SK-N-SH (cell line): ENCODE results near the gene GTPBP3.

Experiments
- EP300 ChIP-seq, 2 experiments: IDR thresholded peaks; 2 replicates each; pipeline versions ENCODE4 v1.4.0 to v1.6.1; 2012; ENCODE audit warnings: borderline replicate concordance in 1 of 2, low read depth in 1 of 2, low read length in 1 of 2
- FOXM1 ChIP-seq: IDR thresholded peaks from 2 replicates; pipeline ENCODE4 v1.4.0; 2012; ENCODE audit warnings: low read depth, mild to moderate bottlenecking
- RFX5 ChIP-seq: IDR thresholded peaks from 2 replicates; pipeline ENCODE4 v1.6.1; 2012; ENCODE audit warnings: mild to moderate bottlenecking, improper control_type of control experiment, low read length
- TF ChIP-seq, protein P1 (sequence below): fragments of 200-600 bp; sonication (generic); IDR thresholded peaks from 2 replicates; pipeline ENCODE4 v1.6.1; 2017; ENCODE audit warnings: antibody characterized with exemption, mild to moderate bottlenecking, moderate library complexity
- TF ChIP-seq, protein P2 (sequence below): fragments of 150-350 bp; IDR thresholded peaks from 2 replicates; pipeline ENCODE4 v1.6.1; 2017; ENCODE audit warnings: antibody characterized with exemption, low read length, low read depth, borderline replicate concordance
- TF ChIP-seq, protein P3 (sequence below): fragments of 150-350 bp; IDR thresholded peaks from 2 replicates; pipeline ENCODE4 v1.6.1; 2016; ENCODE audit warnings: mild to moderate bottlenecking, low read depth, low read length
- TF ChIP-seq, protein P4 (sequence below): IDR thresholded peaks from 2 replicates; pipeline ENCODE4 v1.6.1; 2012; ENCODE audit warnings: mild to moderate bottlenecking, low read depth, low read length, moderate library complexity

DNA sequence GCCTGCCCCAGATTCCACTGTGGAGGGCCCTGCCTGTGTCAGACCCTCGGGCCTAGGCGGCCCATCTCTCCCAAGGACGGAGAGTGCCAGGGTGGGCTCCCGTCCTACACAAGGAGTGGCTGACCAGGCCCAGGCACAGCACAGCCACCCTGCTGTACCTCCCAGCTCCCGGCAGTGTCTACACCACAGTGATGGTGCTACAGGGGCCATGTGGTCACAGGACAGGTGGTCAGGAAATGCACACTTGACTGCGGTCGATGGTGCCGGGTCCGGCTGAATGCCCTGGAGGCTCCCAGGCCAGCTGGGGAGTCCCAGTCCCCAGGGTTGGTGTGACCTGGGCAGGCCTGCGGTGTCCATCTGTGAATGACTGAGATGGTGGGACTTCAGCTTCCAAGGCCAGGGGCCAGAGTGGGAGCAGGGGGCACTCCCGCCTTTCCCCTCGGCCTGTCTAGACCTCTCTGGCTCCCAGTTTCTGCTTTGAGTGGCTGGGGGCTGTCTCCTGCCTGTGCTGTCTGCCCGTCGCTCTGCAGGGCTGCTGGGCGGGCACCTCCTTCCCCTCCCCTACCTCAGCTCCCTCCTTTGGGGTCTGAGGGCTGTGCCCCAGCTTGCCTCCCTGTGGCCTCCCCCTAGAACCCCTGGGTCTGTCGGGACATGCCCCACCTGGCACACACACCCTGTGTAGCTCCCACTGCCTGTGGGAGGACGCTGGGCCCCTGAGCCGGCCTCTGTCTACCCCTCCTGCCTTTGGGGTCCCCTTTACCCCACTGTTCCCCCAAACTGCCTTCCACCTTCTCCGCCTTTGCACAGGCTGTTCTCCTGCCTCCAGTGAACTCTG, 15.5 kb upstream of the GTPBP3 start:
- no peak for TF ChIP-seq RFX5
- no peak for TF ChIP-seq FOXM1
- TF ChIP-seq, protein P1, sequence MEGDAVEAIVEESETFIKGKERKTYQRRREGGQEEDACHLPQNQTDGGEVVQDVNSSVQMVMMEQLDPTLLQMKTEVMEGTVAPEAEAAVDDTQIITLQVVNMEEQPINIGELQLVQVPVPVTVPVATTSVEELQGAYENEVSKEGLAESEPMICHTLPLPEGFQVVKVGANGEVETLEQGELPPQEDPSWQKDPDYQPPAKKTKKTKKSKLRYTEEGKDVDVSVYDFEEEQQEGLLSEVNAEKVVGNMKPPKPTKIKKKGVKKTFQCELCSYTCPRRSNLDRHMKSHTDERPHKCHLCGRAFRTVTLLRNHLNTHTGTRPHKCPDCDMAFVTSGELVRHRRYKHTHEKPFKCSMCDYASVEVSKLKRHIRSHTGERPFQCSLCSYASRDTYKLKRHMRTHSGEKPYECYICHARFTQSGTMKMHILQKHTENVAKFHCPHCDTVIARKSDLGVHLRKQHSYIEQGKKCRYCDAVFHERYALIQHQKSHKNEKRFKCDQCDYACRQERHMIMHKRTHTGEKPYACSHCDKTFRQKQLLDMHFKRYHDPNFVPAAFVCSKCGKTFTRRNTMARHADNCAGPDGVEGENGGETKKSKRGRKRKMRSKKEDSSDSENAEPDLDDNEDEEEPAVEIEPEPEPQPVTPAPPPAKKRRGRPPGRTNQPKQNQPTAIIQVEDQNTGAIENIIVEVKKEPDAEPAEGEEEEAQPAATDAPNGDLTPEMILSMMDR, result no peak
- TF ChIP-seq, protein P2, sequence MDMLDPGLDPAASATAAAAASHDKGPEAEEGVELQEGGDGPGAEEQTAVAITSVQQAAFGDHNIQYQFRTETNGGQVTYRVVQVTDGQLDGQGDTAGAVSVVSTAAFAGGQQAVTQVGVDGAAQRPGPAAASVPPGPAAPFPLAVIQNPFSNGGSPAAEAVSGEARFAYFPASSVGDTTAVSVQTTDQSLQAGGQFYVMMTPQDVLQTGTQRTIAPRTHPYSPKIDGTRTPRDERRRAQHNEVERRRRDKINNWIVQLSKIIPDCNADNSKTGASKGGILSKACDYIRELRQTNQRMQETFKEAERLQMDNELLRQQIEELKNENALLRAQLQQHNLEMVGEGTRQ, result no peak
- no peak for TF ChIP-seq EP300 (IDR thresholded peaks at IDR 0.05; ENCODE audit: borderline replicate concordance in 1 of 2, low read depth in 1 of 2, low read length in 1 of 2)
- TF ChIP-seq, protein P3, sequence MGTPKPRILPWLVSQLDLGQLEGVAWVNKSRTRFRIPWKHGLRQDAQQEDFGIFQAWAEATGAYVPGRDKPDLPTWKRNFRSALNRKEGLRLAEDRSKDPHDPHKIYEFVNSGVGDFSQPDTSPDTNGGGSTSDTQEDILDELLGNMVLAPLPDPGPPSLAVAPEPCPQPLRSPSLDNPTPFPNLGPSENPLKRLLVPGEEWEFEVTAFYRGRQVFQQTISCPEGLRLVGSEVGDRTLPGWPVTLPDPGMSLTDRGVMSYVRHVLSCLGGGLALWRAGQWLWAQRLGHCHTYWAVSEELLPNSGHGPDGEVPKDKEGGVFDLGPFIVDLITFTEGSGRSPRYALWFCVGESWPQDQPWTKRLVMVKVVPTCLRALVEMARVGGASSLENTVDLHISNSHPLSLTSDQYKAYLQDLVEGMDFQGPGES, result no peak
- TF ChIP-seq, protein P4, sequence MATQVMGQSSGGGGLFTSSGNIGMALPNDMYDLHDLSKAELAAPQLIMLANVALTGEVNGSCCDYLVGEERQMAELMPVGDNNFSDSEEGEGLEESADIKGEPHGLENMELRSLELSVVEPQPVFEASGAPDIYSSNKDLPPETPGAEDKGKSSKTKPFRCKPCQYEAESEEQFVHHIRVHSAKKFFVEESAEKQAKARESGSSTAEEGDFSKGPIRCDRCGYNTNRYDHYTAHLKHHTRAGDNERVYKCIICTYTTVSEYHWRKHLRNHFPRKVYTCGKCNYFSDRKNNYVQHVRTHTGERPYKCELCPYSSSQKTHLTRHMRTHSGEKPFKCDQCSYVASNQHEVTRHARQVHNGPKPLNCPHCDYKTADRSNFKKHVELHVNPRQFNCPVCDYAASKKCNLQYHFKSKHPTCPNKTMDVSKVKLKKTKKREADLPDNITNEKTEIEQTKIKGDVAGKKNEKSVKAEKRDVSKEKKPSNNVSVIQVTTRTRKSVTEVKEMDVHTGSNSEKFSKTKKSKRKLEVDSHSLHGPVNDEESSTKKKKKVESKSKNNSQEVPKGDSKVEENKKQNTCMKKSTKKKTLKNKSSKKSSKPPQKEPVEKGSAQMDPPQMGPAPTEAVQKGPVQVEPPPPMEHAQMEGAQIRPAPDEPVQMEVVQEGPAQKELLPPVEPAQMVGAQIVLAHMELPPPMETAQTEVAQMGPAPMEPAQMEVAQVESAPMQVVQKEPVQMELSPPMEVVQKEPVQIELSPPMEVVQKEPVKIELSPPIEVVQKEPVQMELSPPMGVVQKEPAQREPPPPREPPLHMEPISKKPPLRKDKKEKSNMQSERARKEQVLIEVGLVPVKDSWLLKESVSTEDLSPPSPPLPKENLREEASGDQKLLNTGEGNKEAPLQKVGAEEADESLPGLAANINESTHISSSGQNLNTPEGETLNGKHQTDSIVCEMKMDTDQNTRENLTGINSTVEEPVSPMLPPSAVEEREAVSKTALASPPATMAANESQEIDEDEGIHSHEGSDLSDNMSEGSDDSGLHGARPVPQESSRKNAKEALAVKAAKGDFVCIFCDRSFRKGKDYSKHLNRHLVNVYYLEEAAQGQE, result no peak
